HFFc6 (cell line): ENCODE data around the gene SGMS1. TPM values are rescaled to one million over a fixed set of nuclear protein-coding genes. Genes with fewer than 3 reads are reported as not detected.

Source experiments
- DNase-seq: peaks from one replicate; pipeline ENCODE4 v3.0.0-alpha.2; 2018
- H3K27ac Mint-ChIP-seq: 2 replicates; pipeline ENCODE4 v1.8.0; 2020; ENCODE audit warnings: mild to moderate bottlenecking, mixed read lengths
- H3K27me3 Mint-ChIP-seq: 2 replicates; pipeline ENCODE4 v1.8.0; 2021; ENCODE audit warnings: mild to moderate bottlenecking, moderate library complexity, mixed read lengths; ENCODE audit not compliant: insufficient read depth
- H3K36me3 Mint-ChIP-seq: 2 replicates; pipeline ENCODE4 v1.8.0; 2021; ENCODE audit warnings: low read depth, mixed read lengths
- H3K4me1 Mint-ChIP-seq: 2 replicates; pipeline ENCODE4 v1.8.0; 2020; ENCODE audit warnings: low read depth, mixed read lengths
- H3K4me3 Mint-ChIP-seq: 2 replicates; pipeline ENCODE4 v1.8.0; 2020; ENCODE audit warnings: mild to moderate bottlenecking, moderate library complexity, mixed read lengths
- H3K9me3 Mint-ChIP-seq: 2 replicates; pipeline ENCODE4 v1.8.0; 2020; ENCODE audit warnings: mild to moderate bottlenecking, mixed read lengths
- CTCF ChIP-seq: fragments of 200-600 bp; sonication (generic); IDR thresholded peaks from 2 replicates; pipeline ENCODE4 v1.5.0; 2021; ENCODE audit warnings: antibody characterized with exemption, mild to moderate bottlenecking
- total RNA-seq, 6 experiments: library from RNA; stranded (reverse); fragmentation: NEBNext Ultra II Directional; extraction: Animal tissue kit (Norgen Biotek cat#: 25700); gene quantifications; 2 replicates in 1 of 6; 3 replicates in 5 of 6; pipeline ENCODE4 v1.2.3, GENCODE V29; 2021

The SGMS1 gene
- total RNA-seq, 6 experiments from 2014 or later, result 19.6 to 27.5 (median 24.6) TPM

- H3K27me3 Mint-ChIP-seq, result peaks cover 3% of the 10 kb centered on the region; the same call in 1 of the 2 replicates
- no peaks in the 10 kb centered on the region for H3K36me3 Mint-ChIP-seq
- H3K9me3 Mint-ChIP-seq, result no peaks in the 10 kb centered on the region
- H3K27ac Mint-ChIP-seq, result no peak overlapping the region
- H3K4me1 Mint-ChIP-seq, result peaks cover 6% of the 10 kb centered on the region; the same call in 1 of the 2 replicates
- H3K4me3 Mint-ChIP-seq, result no peak overlapping the region
- no peak for TF ChIP-seq CTCF
- no peak for DNase-seq
These were observed 4.1 kb upstream of the SGMS1 start for GRCh38 chr10:50627896-50628295.

DNA sequence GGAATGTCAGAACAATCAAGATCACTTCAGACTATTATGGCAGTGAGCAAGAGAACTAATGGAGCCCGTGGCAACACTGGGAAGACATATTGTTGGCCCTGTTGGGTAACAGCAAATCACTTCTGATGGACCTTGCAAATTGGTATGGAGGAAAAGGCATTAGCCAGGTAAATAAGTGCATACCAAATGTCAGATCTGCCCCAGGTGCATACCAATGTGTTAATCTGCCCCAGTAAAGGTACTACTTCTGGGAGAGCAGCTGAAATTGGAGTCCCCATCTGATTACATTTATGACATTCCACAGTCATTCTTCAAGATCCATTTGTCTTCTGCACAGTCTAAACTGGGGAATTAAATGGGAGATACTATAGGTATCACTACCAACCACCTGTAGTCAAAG, 3.7 kb upstream of the SGMS1 start:
- no peaks in the 10 kb centered on the region for H3K36me3 Mint-ChIP-seq
- H3K27ac Mint-ChIP-seq, result no peak overlapping the region
- no peak for DNase-seq
- no peak overlapping the region for H3K4me3 Mint-ChIP-seq
- no peaks in the 10 kb centered on the region for H3K9me3 Mint-ChIP-seq
- H3K27me3 Mint-ChIP-seq, result peaks cover 3% of the 10 kb centered on the region
- no peak for TF ChIP-seq CTCF
- H3K4me1 Mint-ChIP-seq, result peaks cover 9% of the 10 kb centered on the region

DNA sequence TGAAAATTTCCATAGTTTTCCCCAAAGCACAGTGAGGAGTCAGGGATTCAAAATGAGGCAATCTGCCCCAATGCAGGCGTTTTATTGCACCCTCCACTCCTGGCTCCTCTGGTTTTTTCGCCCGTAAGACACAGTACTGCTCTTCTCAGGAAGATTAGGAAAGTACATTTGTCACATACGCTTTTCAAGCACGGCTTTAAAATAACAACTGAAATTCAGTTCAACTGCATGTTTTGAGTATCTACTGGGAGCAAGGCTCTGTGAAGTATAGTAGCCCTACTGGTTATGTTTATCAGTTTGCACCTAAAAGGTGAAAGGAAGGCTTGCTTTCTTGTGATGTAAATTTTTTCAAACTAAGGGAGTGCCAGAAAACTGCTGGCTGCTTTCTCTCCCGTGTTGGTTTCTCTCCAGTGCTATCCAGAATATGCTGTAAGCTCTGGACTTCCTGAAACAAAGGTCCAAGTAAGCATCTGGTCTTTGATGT, 1.9 kb upstream of the SGMS1 start:
- peaks cover 23% of the 10 kb centered on the region for H3K4me1 Mint-ChIP-seq
- peak overlapping the region; percentile 93 for H3K4me3 Mint-ChIP-seq
- no peak for TF ChIP-seq CTCF
- no peak for DNase-seq
- peaks cover 3% of the 10 kb centered on the region for H3K27me3 Mint-ChIP-seq
- no peaks in the 10 kb centered on the region for H3K36me3 Mint-ChIP-seq
- no peaks in the 10 kb centered on the region for H3K9me3 Mint-ChIP-seq
- peak overlapping the region; percentile 91 for H3K27ac Mint-ChIP-seq

GRCh38 chr10:50624866-50625501, 1.2 kb upstream of the SGMS1 start:
- Mint-ChIP-seq H3K9me3 (no peaks in the 10 kb centered on the region), H3K27ac (peak overlapping the region; percentile 91), H3K27me3 (peaks cover 3% of the 10 kb centered on the region), H3K4me1 (peaks cover 23% of the 10 kb centered on the region), H3K36me3 (no peaks in the 10 kb centered on the region), H3K4me3 (peak overlapping the region; percentile 93)
- peak; percentile 78 for TF ChIP-seq CTCF
- peak; percentile 70 for DNase-seq

- Mint-ChIP-seq H3K27ac (peak overlapping the region; percentile 97), H3K9me3 (no peaks in the 10 kb centered on the region), H3K4me3 (peak overlapping the region; percentile 93), H3K4me1 (peaks cover 23% of the 10 kb centered on the region), H3K36me3 (no peaks in the 10 kb centered on the region), H3K27me3 (peaks cover 3% of the 10 kb centered on the region)
- DNase-seq, result peak; percentile 90
- TF ChIP-seq CTCF, result no peak
These were observed 683 bp upstream of the SGMS1 start for GRCh38 chr10:50624413-50624865.
